HG02981 (cell line): ENCODE results near the gene SLC17A9.

Source experiments
- ATAC-seq: cut with Tn5 transposase; IDR thresholded peaks from one replicate; pipeline ENCODE4 v1.9.1; 2021; ENCODE audit warnings: mild to moderate bottlenecking, moderate library complexity; ENCODE audit not compliant: unreplicated experiment

SLC17A9 gene

DNA sequence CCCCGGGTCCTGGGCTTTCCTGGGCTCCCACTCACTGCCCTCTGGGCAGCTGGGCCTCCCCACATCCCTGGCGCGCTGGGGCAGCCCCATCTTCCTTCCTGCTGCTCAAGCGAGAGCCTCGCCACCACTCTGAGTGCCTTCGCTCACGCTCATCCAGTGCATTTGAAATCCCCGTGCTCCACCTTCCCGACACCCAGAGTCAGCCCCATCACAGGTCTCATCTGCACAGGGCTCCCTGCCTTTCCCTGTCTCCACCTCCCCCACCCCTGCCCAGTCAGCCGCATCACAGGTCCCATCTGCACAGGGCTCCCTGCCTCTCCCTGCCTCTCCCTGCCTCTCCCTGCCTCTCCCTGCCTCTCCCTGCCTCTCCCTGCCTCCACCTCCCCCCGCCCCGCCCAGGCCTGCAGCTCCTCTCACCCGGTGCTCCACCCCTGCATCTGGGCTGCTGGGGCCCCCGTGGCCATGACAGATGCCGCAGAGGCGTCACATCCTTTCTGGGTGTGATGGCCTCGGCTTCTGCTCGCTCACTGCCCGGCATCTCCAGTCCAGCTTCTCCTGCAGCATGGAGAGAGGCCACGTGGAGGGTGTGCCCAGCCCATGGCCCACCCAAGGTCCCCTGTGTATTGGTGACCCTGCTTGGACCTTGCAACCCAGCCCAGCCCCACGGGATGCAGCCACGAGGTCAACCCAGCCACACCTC, 63.3 kb downstream of the SLC17A9 start:
- ATAC-seq, result no peak

DNA sequence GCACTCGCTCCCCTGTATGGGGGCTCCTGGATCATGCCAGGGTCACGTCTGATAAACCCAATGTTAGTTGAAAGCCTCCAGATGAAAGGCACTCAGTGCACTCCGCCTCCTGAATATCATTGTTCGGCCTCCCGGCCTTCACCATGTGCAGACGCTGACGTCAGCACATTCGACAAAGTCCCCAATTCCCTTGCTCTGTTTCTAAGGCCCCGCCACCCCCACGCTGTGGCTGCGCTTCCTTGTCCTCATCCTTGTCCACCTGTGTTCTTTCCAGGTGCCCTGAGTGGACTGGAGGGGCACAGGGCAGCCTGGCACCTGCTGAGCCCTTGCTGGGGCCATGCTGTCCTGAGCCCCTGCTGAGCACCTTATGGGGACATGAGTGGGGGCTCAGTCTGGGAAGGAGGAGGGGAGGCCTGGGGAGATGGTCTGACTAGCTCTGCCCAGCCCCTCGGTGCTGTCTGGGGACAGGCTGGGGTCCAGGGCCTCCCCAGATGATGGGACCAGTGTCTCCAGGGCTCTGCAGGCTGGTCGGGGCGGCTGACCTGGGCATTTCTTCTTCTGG, 64.1 kb downstream of the SLC17A9 start:
- ATAC-seq, result no peak

DNA sequence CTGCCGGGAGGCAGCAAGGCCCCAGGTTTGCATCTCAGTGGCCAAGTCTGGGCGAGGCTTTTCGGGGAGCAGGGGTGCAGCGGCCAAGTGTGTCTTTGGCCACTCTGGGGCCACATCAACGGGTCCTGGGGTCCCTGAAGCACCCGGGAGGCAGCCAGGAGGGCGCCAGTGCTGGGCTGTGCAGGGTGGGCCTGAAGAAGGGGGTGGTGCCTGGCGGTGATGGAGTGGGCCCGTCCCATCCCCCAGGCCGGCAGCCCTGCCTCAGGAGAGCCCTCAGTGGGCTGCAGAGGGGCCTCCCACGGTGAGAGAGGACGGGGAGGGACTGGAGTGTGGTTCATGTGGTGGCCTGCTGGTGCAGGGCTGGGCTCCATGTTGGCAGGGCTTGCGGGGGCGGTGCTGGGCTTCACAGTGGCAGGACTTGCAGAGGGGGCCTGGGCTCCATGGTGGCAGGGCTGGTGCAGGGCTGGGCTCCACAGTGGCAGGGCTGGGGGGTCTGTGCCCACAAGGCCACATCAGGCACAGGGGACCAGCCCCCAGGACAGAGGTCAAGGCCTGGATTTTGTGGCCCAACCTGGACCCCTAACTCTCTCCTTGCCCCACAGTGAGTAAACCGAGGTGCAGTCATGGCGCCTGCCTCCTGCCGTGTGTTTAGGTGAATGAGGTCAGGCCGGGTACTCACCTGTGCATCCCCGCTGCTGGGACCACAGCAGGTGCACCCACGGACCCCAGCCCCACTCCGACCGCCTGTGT, 64.7 kb downstream of the SLC17A9 start:
- ATAC-seq, result no peak

DNA sequence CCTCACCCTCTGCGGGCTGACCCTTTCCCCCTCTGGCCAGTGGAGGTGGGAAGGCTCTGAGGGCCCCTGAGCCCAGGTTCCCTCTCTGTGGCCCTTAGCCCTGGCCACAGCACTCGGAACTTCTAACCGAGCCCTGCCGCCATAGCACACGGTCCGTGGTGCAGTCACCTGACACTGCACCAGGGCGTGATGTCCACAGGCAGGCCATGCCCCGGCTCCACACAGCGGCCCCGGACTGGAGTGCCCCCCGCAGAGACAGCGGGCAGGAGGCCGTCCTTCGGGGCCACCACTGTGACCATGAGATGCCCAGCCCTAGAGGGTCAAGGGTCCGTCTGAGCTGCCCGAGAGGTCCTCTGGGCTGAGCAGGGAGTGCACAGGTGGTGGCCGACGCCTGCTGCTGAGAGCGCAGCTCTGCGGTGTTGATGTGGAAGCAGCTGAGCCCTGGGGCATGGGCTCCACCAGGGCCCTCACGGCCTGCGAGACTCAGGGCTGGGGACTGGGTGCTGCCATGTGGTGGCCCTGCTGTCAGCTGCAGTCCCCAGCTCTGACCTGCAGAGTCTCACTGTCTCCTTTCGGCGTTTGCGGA, 65.4 kb downstream of the SLC17A9 start:
- no peak for ATAC-seq
